GM12878 (cell line): ENCODE measurements around the gene RGCC. TPM values are rescaled to one million over a fixed set of nuclear protein-coding genes. Genes with fewer than 3 reads are reported as not detected.

ENCODE experiments used
- ATAC-seq: fragments of 200-7000 bp; cut with Tn5 transposase; 3 replicates; pipeline ENCODE4 v1.9.1; 2020; ENCODE audit warnings: mild to moderate bottlenecking, moderate library complexity
- BruUV-seq: library from RNA; stranded (reverse); fragments of 400-500 nt; replicated peaks from 2 replicates; lab custom pipeline; 2021; lab: Mats Ljungman, UMichigan
- CTCF ChIA-PET: fragments of 300-600 bp; sonication (Branson Sonifier 250); formaldehyde crosslinking; extraction: SDS; loops from one replicate; lab custom pipeline; 2021; ENCODE audit warnings: inconsistent platforms; lab: Yijun Ruan, JAX
- POLR2A ChIA-PET: fragments of 350-600 bp; formaldehyde crosslinking; extraction: SDS; loops from one replicate; lab custom pipeline; 2021; ENCODE audit warnings: inconsistent platforms; lab: Charles Lee
- RAD21 ChIA-PET: fragments of 300-600 bp; sonication (Branson Sonifier 250); formaldehyde crosslinking; loops from one replicate; lab custom pipeline; 2023; ENCODE audit warnings: antibody characterized with exemption; ENCODE audit not compliant: unreplicated experiment; lab: Charles Lee
- SMC1A ChIA-PET: fragments of 300-600 bp; sonication (Branson Sonifier 250); formaldehyde crosslinking; loops from one replicate; lab custom pipeline; 2023; ENCODE audit not compliant: unreplicated experiment, uncharacterized antibody; lab: Charles Lee
- DNase-seq: peaks from one replicate; pipeline ENCODE4 v3.0.0-alpha.2; 2011; ENCODE audit warnings: low read depth, low spot score
- FAIRE-seq: peaks from 3 replicates; lab custom pipeline; 2011; peaks lifted over from hg19 to GRCh38; lab: Jason Lieb, UNC
- H2AFZ ChIP-seq: 2 replicates; pipeline ENCODE4 v1.6.0; 2011; ENCODE audit warnings: low read depth, low read length, control low read depth; ENCODE audit not compliant: control insufficient read depth
- H3K27ac ChIP-seq: 2 replicates; pipeline ENCODE4 v1.5.1; 2011; ENCODE audit warnings: control low read depth; ENCODE audit not compliant: control insufficient read depth, insufficient read depth
- H3K27me3 ChIP-seq, 2 experiments: replicated peaks in 1 of 2; 2 replicates each; pipeline versions ENCODE4 v1.6.0 to v1.6.1; 2011; ENCODE audit warnings: low read length in 1 of 2; ENCODE audit not compliant: control insufficient read depth in 2 of 2, insufficient read depth in 2 of 2
- H3K36me3 ChIP-seq, 2 experiments: 2 replicates each; pipeline ENCODE4 v1.5.1; 2011; ENCODE audit warnings: low read length in 1 of 2; ENCODE audit not compliant: control insufficient read depth in 2 of 2, insufficient read depth in 2 of 2
- H3K4me1 ChIP-seq: 2 replicates; pipeline ENCODE4 v1.6.1; 2011; ENCODE audit warnings: mild to moderate bottlenecking, low read length, moderate library complexity, mixed read lengths; ENCODE audit not compliant: control insufficient read depth, insufficient read depth
- H3K4me2 ChIP-seq: 2 replicates; pipeline ENCODE4 v1.6.0; 2011; ENCODE audit warnings: control low read depth; ENCODE audit not compliant: control insufficient read depth, insufficient read depth
- H3K4me3 ChIP-seq: fragments of 200-600 bp; sonication (generic); 2 replicates; pipeline ENCODE4 v1.5.1; 2016
- H3K79me2 ChIP-seq: 2 replicates; pipeline ENCODE4 v1.6.0; 2011; ENCODE audit warnings: low read length; ENCODE audit not compliant: control insufficient read depth, insufficient read depth
- H3K9ac ChIP-seq: 2 replicates; pipeline ENCODE4 v1.8.0; 2011; ENCODE audit warnings: low read length, control low read depth, mixed read lengths; ENCODE audit not compliant: control insufficient read depth, insufficient read depth
- H3K9me3 ChIP-seq: replicated peaks from 3 replicates; pipeline ENCODE4 v1.5.1; 2011; ENCODE audit warnings: mild to moderate bottlenecking, low read length; ENCODE audit not compliant: control insufficient read depth, insufficient read depth
- H4K20me1 ChIP-seq: 2 replicates; pipeline ENCODE4 v1.6.0; 2011; ENCODE audit not compliant: control insufficient read depth, insufficient read depth
- CUX1 ChIP-seq: IDR thresholded peaks from 2 replicates; pipeline ENCODE4 v1.6.1; 2012; ENCODE audit warnings: improper control_type of control experiment, low read depth, low read length; ENCODE audit not compliant: insufficient replicate concordance
- GATAD2B ChIP-seq: fragments of 450-650 bp; conservative IDR thresholded peaks from 2 replicates; pipeline ENCODE4 v1.6.1; 2017; ENCODE audit warnings: low read depth, mild to moderate bottlenecking, moderate library complexity
- HDGF ChIP-seq: fragments of 450-650 bp; IDR thresholded peaks from 2 replicates; pipeline ENCODE4 v1.6.1; 2016; ENCODE audit warnings: antibody characterized with exemption
- MXI1 ChIP-seq: fragments of 150-350 bp; IDR thresholded peaks from 2 replicates; pipeline ENCODE4 v1.6.1; 2011; ENCODE audit warnings: low read depth, mild to moderate bottlenecking, inconsistent platforms, low read length, improper control_type of control experiment
- NBN ChIP-seq: fragments of 450-650 bp; IDR thresholded peaks from 2 replicates; pipeline ENCODE4 v1.6.1; 2016
- YBX1 ChIP-seq: fragments of 450-650 bp; IDR thresholded peaks from 2 replicates; pipeline ENCODE4 v1.6.1; 2016; ENCODE audit warnings: antibody characterized with exemption
- WGBS: methylation state at CpG from one replicate; pipeline ENCODE4 v1.1.6; 2016; ENCODE audit warnings: low lambda C conversion rate; ENCODE audit not compliant: insufficient replicate concordance, insufficient coverage; ENCODE audit errors: missing lambda C conversion rate; 5-methylcytosine and 5-hydroxymethylcytosine counted together
- in situ Hi-C: fragments of 300-500 bp; cut with MboI; formaldehyde crosslinking; loops from 9 replicates; pipeline ENCODE4 v1.14.3; 2018; ENCODE audit warnings: mixed read lengths
- intact Hi-C: fragments of 100-400 bp; cut with micrococcal nuclease; formaldehyde crosslinking; loops from one replicate; pipeline ENCODE4 v1.14.2; 2022; ENCODE audit not compliant: unreplicated experiment
- polyA plus RNA-seq, 11 experiments: library from polyadenylated mRNA; depleted of rRNA in 4 of 11; unstranded in 6 of 11; stranded (reverse) in 5 of 11; fragments of >200 nt; fragmentation: Nextera tagmentation in 4 of 11; fragmentation: Illumina TruSeq in 1 of 11; extraction: Ambion mirVana in 4 of 11; extraction: Trizol in 1 of 11; gene quantifications; 1 replicate in 1 of 11; 2 replicates in 10 of 11; pipeline versions ENCODE4 v1.2.1 to v1.2.3, GENCODE V29; 2011 to 2016; ENCODE audit warnings: inconsistent platforms in 2 of 11, missing spikeins in 2 of 11, low read depth in 1 of 11
- total RNA-seq, 4 experiments: library from RNA; depleted of rRNA in 3 of 4; stranded (reverse); fragments of >200 nt in 3 of 4; fragmentation: Illumina TruSeq in 1 of 4; extraction: Trizol in 1 of 4; gene quantifications; 2 replicates each; pipeline versions ENCODE4 v1.2.1 to v1.2.3, GENCODE V29; 2013 to 2021
- TF ChIP-seq, protein P1 (sequence below): IDR thresholded peaks from 2 replicates; pipeline ENCODE4 v1.6.1; 2012; ENCODE audit warnings: mild to moderate bottlenecking, low read depth, low read length
- TF ChIP-seq, protein P2 (sequence below): fragments of 450-650 bp; IDR thresholded peaks from 2 replicates; pipeline ENCODE4 v1.6.1; 2016; ENCODE audit warnings: mild to moderate bottlenecking
- TF ChIP-seq, protein P3 (sequence below): IDR thresholded peaks from 2 replicates; pipeline ENCODE4 v1.6.1; 2011; ENCODE audit warnings: borderline replicate concordance, low read depth, mild to moderate bottlenecking, moderate library complexity, low read length; ENCODE audit not compliant: insufficient read depth, poor library complexity, severe bottlenecking
- TF ChIP-seq, protein P4 (sequence below): IDR thresholded peaks from 2 replicates; pipeline ENCODE4 v1.6.1; 2012; ENCODE audit warnings: low read depth, low read length, improper control_type of control experiment

RGCC gene
- total and polyA plus RNA-seq, 10 of the 15 experiments (the other 5 are each of a cell fraction or from before 2014, with no cell fraction given), result 0.41 to 19.4 (median 9.9) TPM

GRCh38 chr13:41465898-41466320 is 8.6 kb downstream of the RGCC start:
- 0 out of 2 replicates have a peak, but pooled peaks cover 2% of the 10 kb centered on the region for H3K79me2 ChIP-seq
- POLR2A ChIA-PET, result no interaction called here
- no peaks in the 10 kb centered on the region for H3K9me3 ChIP-seq
- no peak overlapping the region for H3K4me3 ChIP-seq
- ATAC-seq (no peak), DNase-seq (no peak), FAIRE-seq (peak; percentile 73)
- 31% methylated on average over 1 of the region's 1 CpG for WGBS
- BruUV-seq, result no TSS peak
- H2AFZ ChIP-seq, result peak overlapping the region; percentile 72
- H4K20me1 ChIP-seq, result no peaks in the 10 kb centered on the region
- H3K27me3 ChIP-seq, result no peaks in the 10 kb centered on the region
- H3K9ac ChIP-seq, result peak overlapping the region; percentile 3; the same call in 1 of the 2 replicates
- H3K36me3 ChIP-seq, result peaks cover 0 to 4% of the 10 kb centered on the region in 2 experiments; a peak in 1 of 4 replicates
- H3K4me1 ChIP-seq, result peaks cover 55% of the 10 kb centered on the region
- RAD21 ChIA-PET, result interaction anchor here (0.5 to 2.4 kb wide), 4 partner anchors 26 to 498 kb away, joined by 3 to 10 read pairs (median 7); no protein-coding TSS in a partner anchor
- CTCF ChIA-PET, result interaction anchor here (1.1 to 1.2 kb wide), 2 partner anchors 19 to 27 kb away, joined by 3 to 4 read pairs; no protein-coding TSS in a partner anchor
- peak overlapping the region; percentile 95 for H3K27ac ChIP-seq
- intact Hi-C loops, result no loop called here
- SMC1A ChIA-PET, result interaction anchor here (0.5 to 1.3 kb wide), 2 partner anchors 26 to 391 kb away, joined by 3 to 7 read pairs; no protein-coding TSS in a partner anchor
- in situ Hi-C loops, result no loop called here
- H3K4me2 ChIP-seq, result peak overlapping the region; percentile 76
- TF ChIP-seq NBN (peak; percentile 83), MXI1 (no peak), CUX1 (no peak), HDGF (peak; percentile 93), YBX1 (no peak), GATAD2B (no peak)
- TF ChIP-seq, protein P1, sequence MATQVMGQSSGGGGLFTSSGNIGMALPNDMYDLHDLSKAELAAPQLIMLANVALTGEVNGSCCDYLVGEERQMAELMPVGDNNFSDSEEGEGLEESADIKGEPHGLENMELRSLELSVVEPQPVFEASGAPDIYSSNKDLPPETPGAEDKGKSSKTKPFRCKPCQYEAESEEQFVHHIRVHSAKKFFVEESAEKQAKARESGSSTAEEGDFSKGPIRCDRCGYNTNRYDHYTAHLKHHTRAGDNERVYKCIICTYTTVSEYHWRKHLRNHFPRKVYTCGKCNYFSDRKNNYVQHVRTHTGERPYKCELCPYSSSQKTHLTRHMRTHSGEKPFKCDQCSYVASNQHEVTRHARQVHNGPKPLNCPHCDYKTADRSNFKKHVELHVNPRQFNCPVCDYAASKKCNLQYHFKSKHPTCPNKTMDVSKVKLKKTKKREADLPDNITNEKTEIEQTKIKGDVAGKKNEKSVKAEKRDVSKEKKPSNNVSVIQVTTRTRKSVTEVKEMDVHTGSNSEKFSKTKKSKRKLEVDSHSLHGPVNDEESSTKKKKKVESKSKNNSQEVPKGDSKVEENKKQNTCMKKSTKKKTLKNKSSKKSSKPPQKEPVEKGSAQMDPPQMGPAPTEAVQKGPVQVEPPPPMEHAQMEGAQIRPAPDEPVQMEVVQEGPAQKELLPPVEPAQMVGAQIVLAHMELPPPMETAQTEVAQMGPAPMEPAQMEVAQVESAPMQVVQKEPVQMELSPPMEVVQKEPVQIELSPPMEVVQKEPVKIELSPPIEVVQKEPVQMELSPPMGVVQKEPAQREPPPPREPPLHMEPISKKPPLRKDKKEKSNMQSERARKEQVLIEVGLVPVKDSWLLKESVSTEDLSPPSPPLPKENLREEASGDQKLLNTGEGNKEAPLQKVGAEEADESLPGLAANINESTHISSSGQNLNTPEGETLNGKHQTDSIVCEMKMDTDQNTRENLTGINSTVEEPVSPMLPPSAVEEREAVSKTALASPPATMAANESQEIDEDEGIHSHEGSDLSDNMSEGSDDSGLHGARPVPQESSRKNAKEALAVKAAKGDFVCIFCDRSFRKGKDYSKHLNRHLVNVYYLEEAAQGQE, result no peak
- TF ChIP-seq, protein P2, sequence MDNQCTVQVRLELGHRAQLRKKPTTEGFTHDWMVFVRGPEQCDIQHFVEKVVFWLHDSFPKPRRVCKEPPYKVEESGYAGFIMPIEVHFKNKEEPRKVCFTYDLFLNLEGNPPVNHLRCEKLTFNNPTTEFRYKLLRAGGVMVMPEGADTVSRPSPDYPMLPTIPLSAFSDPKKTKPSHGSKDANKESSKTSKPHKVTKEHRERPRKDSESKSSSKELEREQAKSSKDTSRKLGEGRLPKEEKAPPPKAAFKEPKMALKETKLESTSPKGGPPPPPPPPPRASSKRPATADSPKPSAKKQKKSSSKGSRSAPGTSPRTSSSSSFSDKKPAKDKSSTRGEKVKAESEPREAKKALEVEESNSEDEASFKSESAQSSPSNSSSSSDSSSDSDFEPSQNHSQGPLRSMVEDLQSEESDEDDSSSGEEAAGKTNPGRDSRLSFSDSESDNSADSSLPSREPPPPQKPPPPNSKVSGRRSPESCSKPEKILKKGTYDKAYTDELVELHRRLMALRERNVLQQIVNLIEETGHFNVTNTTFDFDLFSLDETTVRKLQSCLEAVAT, result peak; percentile 52; the same call in 1 of the 2 replicates
- TF ChIP-seq, protein P3, sequence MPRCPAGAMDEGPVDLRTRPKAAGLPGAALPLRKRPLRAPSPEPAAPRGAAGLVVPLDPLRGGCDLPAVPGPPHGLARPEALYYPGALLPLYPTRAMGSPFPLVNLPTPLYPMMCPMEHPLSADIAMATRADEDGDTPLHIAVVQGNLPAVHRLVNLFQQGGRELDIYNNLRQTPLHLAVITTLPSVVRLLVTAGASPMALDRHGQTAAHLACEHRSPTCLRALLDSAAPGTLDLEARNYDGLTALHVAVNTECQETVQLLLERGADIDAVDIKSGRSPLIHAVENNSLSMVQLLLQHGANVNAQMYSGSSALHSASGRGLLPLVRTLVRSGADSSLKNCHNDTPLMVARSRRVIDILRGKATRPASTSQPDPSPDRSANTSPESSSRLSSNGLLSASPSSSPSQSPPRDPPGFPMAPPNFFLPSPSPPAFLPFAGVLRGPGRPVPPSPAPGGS, result peak; percentile 62
- TF ChIP-seq, protein P4, sequence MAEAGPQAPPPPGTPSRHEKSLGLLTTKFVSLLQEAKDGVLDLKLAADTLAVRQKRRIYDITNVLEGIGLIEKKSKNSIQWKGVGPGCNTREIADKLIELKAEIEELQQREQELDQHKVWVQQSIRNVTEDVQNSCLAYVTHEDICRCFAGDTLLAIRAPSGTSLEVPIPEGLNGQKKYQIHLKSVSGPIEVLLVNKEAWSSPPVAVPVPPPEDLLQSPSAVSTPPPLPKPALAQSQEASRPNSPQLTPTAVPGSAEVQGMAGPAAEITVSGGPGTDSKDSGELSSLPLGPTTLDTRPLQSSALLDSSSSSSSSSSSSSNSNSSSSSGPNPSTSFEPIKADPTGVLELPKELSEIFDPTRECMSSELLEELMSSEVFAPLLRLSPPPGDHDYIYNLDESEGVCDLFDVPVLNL, result no peak
